Parathyroid adenoma (tissue), 2 donors: ENCODE measurements around the gene PID1.

Experiments used
- H2AFZ ChIP-seq: fragments of 300-600 bp; sonication (generic); one replicate; pipeline ENCODE4 v1.7.0; 2017; ENCODE audit warnings: antibody characterized with exemption, mild to moderate bottlenecking
- H3K27ac ChIP-seq: fragments of 300-600 bp; sonication (generic); one replicate; pipeline ENCODE4 v1.7.0; 2017
- H3K27me3 ChIP-seq: fragments of 300-600 bp; sonication (generic); one replicate; pipeline ENCODE4 v1.7.0; 2017; ENCODE audit warnings: low read length; ENCODE audit not compliant: control insufficient read depth, insufficient read depth
- H3K36me3 ChIP-seq: fragments of 300-600 bp; sonication (generic); one replicate; pipeline ENCODE4 v1.7.0; 2017; ENCODE audit warnings: low read length; ENCODE audit not compliant: control insufficient read depth, insufficient read depth
- H3K4me1 ChIP-seq: fragments of 300-600 bp; sonication (generic); one replicate; pipeline ENCODE4 v1.7.0; 2017; ENCODE audit warnings: control low read depth
- H3K4me2 ChIP-seq: fragments of 300-600 bp; sonication (generic); one replicate; pipeline ENCODE4 v1.7.0; 2017; ENCODE audit warnings: low read length
- H3K4me3 ChIP-seq: fragments of 300-600 bp; sonication (generic); one replicate; pipeline ENCODE4 v1.7.0; 2017; ENCODE audit warnings: low read depth, low read length
- H3K79me2 ChIP-seq: fragments of 300-600 bp; sonication (generic); one replicate; pipeline ENCODE4 v1.7.0; 2017; ENCODE audit warnings: control low read depth
- H3K9ac ChIP-seq: fragments of 300-600 bp; sonication (generic); one replicate; pipeline ENCODE4 v1.7.0; 2017; ENCODE audit warnings: mild to moderate bottlenecking
- H3K9me3 ChIP-seq: fragments of 300-600 bp; sonication (generic); one replicate; pipeline ENCODE4 v1.7.0; 2017; ENCODE audit warnings: low read length; ENCODE audit not compliant: control insufficient read depth
- CTCF ChIP-seq: fragments of 300-600 bp; sonication (generic); IDR thresholded peaks from one replicate; pipeline ENCODE4 v1.7.0; 2017; ENCODE audit warnings: antibody characterized with exemption, mild to moderate bottlenecking
- donor health status: primary hyperparathyroidism.

The PID1 gene

DNA sequence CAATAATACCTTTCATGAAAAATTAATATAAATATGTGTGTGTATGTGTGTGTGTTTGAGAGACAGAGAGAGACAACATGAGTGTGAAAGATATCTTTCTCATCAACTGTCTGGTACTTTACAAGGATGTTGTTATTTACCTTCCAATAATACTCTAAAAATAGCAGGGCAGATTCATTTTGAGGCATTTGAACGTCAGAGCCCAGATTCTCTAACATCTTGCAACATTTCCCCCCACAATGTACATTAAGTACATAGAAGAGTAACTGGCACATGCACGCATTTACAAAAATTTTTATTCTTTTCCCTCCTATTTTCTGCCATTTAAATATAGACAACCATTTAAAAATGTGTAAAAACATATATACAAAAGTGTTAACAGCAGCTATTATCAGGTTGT, 100.9 kb downstream of the PID1 start:
- Histone ChIP-seq H2AFZ (no peak overlapping the region), H3K4me2 (no peak overlapping the region), H3K4me3 (no peak overlapping the region), H3K36me3 (no peaks in the 10 kb centered on the region), H3K27ac (no peak overlapping the region), H3K27me3 (no peaks in the 10 kb centered on the region), H3K9me3 (no peaks in the 10 kb centered on the region), H3K9ac (no peak overlapping the region), H3K79me2 (no peaks in the 10 kb centered on the region), H3K4me1 (no peaks in the 10 kb centered on the region)
- no peak for TF ChIP-seq CTCF

- no peak overlapping the region for H2AFZ ChIP-seq
- H3K4me1 ChIP-seq = no peaks in the 10 kb centered on the region
- no peak for TF ChIP-seq CTCF
- no peaks in the 10 kb centered on the region for H3K9me3 ChIP-seq
- H3K36me3 ChIP-seq = no peaks in the 10 kb centered on the region
- no peak overlapping the region for H3K9ac ChIP-seq
- no peak overlapping the region for H3K4me2 ChIP-seq
- no peak overlapping the region for H3K27ac ChIP-seq
- no peak overlapping the region for H3K4me3 ChIP-seq
- H3K79me2 ChIP-seq = no peaks in the 10 kb centered on the region
- no peaks in the 10 kb centered on the region for H3K27me3 ChIP-seq
Observed at GRCh38 chr2:229169751-229170150, 101.3 kb downstream of the PID1 start.

DNA sequence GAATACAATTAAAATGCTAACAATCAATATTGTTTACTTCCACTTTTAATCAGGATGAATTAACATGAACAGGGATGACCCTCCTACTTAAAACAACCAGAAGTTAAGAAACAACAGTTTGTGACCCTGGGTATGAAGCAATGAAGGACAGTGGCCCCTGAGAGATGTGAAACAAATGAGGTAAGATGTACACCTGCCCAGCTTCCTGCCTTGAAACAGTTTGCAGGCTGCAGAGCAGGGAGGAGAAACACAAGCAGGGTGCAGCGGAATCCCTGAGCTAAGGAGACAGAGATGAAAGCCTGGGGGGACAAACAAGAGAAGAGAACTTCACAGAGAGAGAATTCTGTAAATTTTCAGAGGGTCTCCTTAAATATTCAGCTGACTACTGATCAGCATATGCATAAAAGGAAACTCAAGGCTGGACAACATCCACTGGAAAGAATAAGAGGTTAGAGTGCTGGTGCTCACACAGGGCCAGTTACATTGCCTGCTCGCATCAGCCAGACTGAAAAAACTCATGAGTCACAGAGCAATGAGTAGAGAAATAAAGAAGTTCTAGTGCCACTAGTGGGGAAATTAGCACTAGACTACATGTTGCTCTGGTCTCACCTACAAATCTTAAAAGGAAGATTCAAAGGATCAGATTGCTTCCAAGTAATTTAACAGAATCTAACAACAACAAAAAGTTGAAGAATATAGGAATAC, 106.4 kb downstream of the PID1 start:
- Histone ChIP-seq H2AFZ (no peak overlapping the region), H3K9ac (no peak overlapping the region), H3K4me3 (no peak overlapping the region), H3K4me2 (no peak overlapping the region), H3K27me3 (no peaks in the 10 kb centered on the region), H3K27ac (no peak overlapping the region), H3K79me2 (no peaks in the 10 kb centered on the region), H3K36me3 (no peaks in the 10 kb centered on the region), H3K4me1 (no peaks in the 10 kb centered on the region), H3K9me3 (no peaks in the 10 kb centered on the region)
- no peak for TF ChIP-seq CTCF

DNA sequence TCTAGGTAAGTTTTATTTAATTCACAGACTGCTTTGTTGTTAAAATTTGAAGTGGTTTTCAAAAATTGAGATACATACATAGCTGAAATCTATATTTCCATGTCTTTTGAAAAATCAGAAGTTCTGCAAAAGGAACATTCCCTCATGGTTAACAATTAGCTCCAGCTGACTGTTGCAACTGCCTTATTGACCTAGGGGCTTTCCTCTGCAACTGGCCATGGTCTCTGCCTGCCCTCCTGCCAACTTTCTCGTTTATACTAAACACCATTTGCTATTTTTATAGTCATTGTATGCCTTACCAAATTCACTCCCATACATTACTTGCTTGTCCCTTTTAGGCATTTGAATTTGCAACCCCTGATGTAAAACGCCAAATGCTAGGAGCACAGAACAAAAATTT, 107.2 kb downstream of the PID1 start:
- Histone ChIP-seq H3K36me3 (no peaks in the 10 kb centered on the region), H3K4me2 (no peak overlapping the region), H2AFZ (no peak overlapping the region), H3K9ac (no peak overlapping the region), H3K4me3 (no peak overlapping the region), H3K79me2 (no peaks in the 10 kb centered on the region), H3K27ac (no peak overlapping the region), H3K27me3 (no peaks in the 10 kb centered on the region), H3K4me1 (no peaks in the 10 kb centered on the region), H3K9me3 (no peaks in the 10 kb centered on the region)
- TF ChIP-seq CTCF = no peak

- Histone ChIP-seq H3K9me3 (no peaks in the 10 kb centered on the region), H3K27ac (no peak overlapping the region), H3K4me2 (no peak overlapping the region), H3K4me3 (no peak overlapping the region), H3K27me3 (no peaks in the 10 kb centered on the region), H3K79me2 (no peaks in the 10 kb centered on the region), H3K9ac (no peak overlapping the region), H2AFZ (no peak overlapping the region), H3K36me3 (no peaks in the 10 kb centered on the region), H3K4me1 (no peaks in the 10 kb centered on the region)
- no peak for TF ChIP-seq CTCF
Observed at GRCh38 chr2:229162015-229162414, 109.1 kb downstream of the PID1 start.
